Activated CD8-positive, alpha-beta T cell treated with anti-CD3 and anti-CD28 coated beads, Interleukin-2, amount 10 ng/mL, durations not matched to agents 7 days and 5 days (primary cell): ENCODE results near the gene TMEM131. TPM values are rescaled to one million over a fixed set of nuclear protein-coding genes. Genes with fewer than 3 reads are reported as not detected.

ENCODE experiments used
- total RNA-seq, 2 experiments: library from RNA; stranded (reverse); gene quantifications; one replicate each; pipeline ENCODE4 v1.2.3, GENCODE V29; 2021

The TMEM131 gene
- total RNA-seq, 2 experiments from 2014 or later = 35.9 to 40.7 TPM

Other genes with a start within 250 kb of the TMEM131 start
- not detected for gene VWA3B, start 91.2 kb upstream of the TMEM131 start, total RNA-seq